HG03439 (cell line): ENCODE results near the gene SLC39A12.

Source experiments
- ATAC-seq: cut with Tn5 transposase; IDR thresholded peaks from one replicate; pipeline ENCODE4 v1.9.1; 2021; ENCODE audit warnings: mild to moderate bottlenecking, moderate library complexity; ENCODE audit not compliant: unreplicated experiment

Gene SLC39A12

DNA sequence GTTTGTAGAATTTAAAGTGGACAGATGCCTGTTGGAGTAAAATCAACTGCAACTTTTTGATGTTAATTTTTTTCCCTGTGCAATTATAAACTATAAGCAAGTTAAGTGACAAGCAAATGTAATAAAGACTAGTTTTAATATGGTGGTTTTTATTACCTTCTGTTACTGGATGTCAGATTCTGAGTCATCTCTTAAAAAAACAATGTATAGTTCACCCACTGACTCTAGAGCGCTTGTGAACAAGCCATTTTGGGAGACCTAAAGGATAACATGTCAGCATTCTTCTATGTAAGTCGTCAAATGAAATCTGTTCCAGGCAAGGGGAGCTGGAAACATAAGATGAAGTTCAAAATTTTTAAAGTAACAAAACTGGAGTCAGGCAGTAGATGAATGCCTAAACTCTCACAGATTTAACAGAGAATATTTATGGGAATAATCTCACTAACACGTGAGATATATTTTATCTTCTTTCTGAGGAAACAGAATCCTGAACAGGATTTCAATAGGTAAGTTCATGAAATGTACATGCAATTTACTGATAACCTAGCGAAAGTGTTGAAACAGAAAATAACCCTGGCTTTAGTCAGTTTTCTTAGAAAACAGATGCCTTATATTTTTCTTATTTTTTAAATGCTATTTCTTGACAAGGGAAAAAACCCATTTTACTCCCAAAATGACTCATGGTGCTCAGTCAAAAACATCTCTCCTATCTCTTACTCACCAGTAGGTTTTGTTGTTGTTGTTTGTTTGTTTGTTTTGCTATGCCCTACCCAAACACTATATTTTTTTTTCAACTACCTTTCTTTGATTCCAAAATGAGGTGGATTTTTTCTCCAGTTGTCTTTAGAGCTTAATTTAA lies 91.7 kb downstream of the SLC39A12 start:
- no peak for ATAC-seq

DNA sequence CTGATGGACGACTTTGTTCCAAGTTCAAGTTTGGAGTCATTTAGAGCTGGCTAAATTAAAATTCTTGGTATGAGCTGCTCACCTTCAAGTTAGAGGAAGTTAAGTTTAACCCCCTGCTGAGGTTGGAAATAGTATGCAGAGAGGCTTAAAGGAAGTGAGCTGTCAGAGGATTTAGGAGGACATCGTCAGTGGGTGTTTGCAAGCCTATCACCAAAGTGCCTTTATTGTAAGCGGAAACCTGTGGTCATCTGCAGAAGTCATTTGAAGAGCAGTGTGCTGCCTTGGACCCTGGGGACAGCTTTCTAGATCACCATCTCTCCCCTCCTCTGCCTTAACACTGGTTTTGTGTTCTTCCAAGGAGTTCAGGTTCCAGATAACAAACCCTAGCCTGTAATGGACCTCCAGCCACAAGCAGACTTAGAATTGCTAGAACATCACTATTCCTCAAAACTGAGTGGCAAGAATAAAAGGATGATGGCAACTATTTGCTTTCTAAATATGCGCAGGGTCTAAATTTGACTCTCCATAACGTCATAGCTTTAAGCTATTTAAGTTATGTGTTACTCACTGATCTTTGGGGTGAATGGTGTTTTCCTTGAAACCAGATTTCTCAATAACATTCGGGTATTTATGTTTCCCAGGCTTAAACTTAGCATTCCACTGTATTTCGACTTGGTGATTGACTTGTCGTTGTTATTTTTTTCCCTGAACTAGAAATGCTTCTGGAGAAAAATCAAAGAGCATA lies 93.4 kb downstream of the SLC39A12 start:
- ATAC-seq, result no peak

DNA sequence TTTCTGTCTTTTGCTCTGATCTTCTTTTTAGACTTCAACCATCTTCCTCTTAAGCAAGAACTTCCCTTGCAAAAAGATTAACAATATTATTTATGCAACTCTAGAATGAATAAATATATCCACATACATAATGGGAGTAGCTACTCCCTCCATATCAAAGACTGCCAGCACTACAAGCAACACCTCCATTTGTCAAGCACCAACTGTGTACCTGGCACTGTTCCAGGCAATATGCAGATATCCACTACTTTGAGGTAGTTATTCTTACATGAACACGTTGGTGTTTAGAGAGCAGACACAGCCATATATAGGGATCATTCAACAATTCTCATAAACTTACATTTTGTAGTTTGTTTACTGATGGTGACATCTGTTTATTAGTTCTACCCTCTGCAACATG lies 104.9 kb downstream of the SLC39A12 start:
- ATAC-seq, result no peak

DNA sequence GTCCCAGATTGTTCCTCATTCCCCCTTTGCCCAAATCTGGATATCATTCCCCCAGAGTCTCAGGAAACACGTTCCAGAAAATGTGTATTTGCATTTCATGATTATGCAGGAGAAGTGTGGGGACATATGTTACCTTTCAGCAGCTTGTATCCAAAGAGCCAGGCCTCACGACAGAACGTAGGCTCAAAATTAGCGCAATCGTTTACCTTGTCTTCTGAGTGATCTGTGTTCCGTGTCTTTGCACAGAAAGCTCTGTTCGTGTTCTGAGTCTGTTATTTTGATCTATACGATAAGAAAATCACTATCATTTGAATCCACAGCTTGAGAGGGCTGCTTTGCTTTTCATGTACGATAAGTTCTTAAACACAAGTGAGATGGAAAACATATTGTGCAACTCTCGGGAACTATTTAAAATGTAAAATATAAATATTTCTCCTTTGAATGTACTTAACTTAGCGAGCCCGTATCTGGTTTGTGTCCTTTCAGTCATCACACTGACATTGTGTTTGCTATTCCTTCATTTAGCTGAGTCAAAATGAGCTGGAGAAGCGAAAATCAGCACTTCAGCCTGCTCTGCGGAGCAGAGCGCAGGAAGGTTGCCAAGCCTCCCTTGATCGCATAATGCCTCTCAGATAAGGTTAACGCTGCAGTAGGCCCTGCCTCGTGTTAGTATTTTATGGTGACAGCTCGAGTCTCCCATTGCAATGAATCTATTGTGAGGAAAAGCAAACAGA lies 108.3 kb downstream of the SLC39A12 start:
- ATAC-seq, result no peak

DNA sequence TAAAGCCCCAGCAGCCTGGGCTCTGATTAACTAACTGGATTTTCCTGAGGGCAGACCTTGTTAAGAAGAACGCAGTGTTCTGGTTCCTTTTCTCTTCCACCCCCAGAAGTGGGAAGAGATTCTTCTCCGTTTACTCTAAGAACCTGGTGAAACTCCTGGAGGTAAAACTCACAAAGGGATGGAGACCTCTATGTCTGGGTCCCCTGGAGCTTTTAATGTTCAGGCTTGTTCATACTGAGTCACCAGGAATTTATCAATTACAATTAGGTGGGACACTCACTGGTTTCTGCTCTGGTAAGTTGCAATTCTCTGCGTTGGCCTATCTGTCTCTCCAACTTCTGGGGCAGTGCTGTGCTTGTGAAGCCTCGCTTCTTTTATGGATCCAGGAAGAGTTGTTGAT lies 115.2 kb downstream of the SLC39A12 start:
- ATAC-seq, result no peak

DNA sequence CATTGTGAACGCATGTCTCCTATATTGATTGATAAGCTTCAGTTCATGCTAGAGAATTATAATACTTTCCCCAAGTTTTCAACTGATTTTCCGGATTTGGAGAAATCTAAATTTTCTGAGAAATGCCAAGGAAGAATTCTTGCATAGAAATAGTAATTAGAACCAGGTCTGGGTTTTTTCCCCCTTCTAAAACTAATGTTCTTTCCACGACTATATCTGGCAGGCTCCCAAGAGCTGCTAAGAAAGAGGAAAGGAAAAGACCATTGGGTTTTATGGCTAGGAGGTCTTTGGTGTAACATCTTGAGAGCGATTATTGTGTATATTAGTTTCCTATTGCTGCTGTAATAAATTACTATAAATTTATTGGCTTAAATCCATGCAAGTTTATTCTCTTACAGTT lies 116.7 kb downstream of the SLC39A12 start:
- no peak for ATAC-seq

DNA sequence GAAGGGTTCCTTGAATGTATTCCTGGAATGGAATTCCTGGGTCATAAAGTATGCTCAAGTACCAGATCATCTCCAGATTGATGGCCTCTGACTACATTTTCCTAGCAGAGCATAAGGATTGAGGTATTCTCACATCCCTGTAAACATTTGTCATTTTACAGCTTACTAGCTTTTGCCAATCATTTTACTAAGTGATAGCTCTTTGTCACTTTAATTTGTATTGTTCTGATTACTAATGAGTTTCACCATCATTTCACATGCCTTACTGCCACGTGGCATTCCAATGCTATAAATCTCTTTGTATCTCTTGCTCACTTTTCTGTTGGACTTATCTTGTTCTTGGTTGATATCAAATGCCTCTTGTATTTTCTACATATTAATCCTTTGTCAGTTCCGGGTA lies 119.9 kb downstream of the SLC39A12 start:
- no peak for ATAC-seq

DNA sequence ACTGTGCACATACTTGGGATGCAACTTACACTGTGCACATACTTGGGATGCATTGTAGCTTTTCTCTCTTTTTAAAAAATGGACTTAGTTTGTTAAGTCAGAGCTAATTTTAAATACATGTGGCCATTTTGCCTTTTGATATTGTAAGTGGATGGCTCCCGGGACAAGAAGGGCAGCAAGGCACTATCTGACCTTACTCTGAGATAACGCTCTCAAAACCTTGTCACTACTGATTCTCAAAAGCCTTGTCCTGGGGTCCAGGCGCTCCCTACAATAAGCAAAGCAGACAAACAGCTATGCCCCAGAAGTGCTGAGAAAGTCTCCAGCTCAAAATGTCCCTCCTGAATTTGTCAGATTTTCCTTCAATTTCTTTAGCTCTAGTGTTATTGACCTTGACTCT lies 121.6 kb downstream of the SLC39A12 start:
- ATAC-seq, result no peak

DNA sequence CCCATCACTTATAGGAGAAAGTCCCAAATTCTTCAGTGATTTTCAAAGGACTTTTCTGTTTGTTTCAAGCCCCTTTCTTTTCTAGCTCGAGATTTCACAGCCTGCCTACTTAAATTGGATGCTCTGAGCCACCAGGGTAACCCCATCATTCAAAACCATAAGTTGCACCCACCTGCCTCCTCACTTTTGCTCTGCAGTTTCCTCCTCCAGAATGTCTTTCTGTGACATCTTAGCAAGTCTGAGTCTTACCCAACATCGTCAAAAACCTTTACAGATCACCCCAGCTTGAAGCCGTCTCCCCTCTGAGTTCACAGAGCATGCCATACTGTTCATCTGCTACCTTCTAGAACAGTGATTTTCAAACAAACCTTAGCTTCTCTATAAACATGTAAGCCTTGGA lies 124.2 kb downstream of the SLC39A12 start:
- no peak for ATAC-seq

DNA sequence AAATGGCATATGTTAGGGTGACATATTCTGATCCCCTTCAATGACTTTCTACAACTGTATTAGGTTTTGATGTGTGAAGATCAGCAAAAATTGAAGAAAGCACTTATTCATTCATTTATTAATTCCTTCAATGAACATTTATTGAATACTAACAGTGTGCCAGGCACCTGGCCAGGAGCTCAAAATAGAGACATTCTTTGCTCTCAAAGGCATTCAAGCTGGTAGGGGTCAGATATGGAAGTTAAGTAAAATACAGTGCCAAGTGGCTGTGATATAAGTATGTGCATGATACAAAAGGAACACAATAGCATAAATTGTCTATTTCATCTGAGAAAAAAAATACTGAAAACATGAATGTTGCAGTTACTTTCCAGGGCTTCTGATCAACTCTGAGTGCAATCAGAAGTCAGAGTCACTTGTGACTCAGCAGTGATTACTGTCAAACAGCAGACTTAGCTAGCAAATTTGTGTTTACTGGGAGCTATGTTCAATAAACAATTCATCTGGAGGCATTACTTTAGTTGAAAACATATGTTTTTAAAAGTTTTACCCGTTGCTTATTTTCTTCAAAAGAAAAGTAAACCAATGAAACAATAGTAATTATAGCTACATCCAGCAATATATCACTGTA lies 128.1 kb downstream of the SLC39A12 start:
- no peak for ATAC-seq

DNA sequence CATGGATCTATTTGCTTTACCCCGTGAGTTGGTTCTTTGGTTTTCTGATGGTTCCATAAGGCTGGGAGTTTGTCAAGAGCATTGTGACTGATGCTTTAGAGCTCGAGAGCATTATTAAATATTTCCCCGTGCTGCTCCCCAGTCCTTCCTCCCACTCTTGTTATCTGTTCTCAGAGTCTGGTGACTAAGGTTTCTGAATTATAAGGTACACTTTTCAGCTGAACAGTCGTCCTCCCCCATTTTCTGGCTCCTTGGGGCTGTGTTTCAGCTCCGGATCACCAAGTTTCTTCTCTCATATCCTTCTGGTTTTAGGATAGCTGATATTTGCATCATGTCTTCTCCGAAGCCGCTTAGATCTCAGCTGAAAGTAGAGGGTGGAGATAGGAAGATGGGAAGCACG lies 130.7 kb downstream of the SLC39A12 start:
- ATAC-seq, result no peak

DNA sequence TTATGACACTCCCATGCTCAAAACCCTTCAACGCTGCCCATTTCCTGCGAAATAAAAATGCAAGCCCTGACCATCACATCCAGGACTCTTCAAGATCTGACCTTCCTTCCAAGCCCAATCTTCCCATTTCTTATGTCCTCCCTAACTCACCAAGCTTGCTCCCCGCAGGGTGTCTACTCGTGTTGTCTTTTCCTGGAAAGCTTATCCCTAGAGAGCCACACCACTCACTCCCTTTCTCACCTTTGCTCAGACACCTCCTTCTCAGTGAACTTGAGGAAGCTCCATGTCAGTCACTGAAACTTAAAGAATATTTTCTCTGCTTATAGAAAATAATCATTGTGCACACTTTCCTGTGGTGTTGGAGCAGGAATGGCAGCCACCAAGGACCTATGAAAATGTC lies 134.1 kb downstream of the SLC39A12 start:
- ATAC-seq, result no peak

DNA sequence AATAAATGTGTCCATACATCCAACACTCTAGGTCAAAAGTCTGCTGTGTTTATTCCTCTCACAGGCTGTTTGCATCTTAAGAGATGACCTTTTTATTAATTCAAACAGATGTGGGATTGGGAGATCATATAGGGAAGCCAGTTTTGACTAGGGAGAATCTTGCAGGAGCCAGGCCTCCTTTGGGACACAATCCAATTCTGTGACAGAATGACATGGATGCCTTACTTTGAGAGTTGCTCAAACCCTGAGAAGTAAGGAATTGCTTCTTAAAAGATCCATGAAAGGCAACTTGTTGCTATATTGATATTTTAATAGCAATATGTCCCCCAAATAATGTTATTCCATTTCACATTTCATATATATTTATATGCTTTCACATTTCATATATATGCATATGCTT lies 135.0 kb downstream of the SLC39A12 start:
- ATAC-seq, result no peak

DNA sequence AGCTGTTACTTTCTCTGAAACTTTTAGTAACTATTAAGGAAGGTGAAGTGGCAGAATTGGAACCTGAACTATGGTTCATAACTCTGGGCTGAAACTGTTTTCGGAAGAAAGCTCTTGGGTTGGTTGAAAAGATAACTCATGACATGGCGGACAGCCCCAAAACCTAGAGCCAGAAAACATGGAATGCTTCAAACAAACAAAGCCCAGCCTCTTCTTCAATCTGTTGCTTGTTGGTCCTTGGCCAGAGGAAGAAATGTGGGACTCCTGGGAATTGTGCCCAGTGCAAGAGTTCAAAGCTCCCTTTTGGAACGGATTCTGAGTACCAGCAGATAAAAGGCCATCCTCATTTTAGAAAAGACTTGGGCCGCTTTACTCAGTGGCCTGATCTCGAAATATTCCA lies 135.6 kb downstream of the SLC39A12 start:
- ATAC-seq, result no peak
